Gastrocnemius medialis (tissue), 4 donors: ENCODE results near the gene SLC6A18.

Source experiments
- POLR2A ChIP-seq, 2 donors: fragments of 450-650 bp; IDR thresholded peaks; one replicate each; pipeline ENCODE4 v1.6.1; 2017; ENCODE audit warnings: antibody characterized with exemption in 2 of 2, mild to moderate bottlenecking in 2 of 2, moderate library complexity in 2 of 2
- TF ChIP-seq, protein P1 (sequence below), 5 experiments: fragments of 450-650 bp in 3 of 5; fragments of 200-600 bp in 2 of 5; sonication (generic) in 2 of 5; IDR thresholded peaks in 4 of 5; conservative IDR thresholded peaks in 1 of 5; 1 replicate in 4 of 5; 2 replicates in 1 of 5; pipeline ENCODE4 v1.5.1; 2016 to 2019; ENCODE audit warnings: antibody characterized with exemption in 5 of 5, mild to moderate bottlenecking in 3 of 5, moderate library complexity in 3 of 5

DNA sequence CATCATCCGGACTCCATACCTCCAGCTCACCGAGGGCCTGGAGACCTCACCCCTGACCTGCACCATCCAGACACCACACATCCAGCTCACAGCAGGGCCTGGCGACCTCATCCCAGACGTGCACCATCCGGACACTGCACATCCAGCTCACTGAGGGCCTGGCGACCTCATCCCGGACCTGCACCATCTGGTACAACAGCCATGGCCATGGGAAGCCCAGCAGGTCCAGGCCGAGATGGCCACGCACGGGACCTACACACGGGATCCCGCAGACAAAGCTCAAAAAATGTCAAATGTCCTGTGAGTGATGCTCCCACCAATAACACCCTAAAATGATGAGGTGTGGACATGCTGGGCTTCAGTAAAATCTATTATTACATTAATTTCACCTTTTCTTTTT is 60.0 kb downstream of the SLC6A18 start:
- TF ChIP-seq, protein P1, sequence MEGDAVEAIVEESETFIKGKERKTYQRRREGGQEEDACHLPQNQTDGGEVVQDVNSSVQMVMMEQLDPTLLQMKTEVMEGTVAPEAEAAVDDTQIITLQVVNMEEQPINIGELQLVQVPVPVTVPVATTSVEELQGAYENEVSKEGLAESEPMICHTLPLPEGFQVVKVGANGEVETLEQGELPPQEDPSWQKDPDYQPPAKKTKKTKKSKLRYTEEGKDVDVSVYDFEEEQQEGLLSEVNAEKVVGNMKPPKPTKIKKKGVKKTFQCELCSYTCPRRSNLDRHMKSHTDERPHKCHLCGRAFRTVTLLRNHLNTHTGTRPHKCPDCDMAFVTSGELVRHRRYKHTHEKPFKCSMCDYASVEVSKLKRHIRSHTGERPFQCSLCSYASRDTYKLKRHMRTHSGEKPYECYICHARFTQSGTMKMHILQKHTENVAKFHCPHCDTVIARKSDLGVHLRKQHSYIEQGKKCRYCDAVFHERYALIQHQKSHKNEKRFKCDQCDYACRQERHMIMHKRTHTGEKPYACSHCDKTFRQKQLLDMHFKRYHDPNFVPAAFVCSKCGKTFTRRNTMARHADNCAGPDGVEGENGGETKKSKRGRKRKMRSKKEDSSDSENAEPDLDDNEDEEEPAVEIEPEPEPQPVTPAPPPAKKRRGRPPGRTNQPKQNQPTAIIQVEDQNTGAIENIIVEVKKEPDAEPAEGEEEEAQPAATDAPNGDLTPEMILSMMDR (IDR thresholded peaks at IDR 0.05 in 4 of 5, conservative IDR thresholded peaks at IDR 0.05 in 1 of 5), result no peak
- TF ChIP-seq POLR2A (IDR thresholded peaks at IDR 0.05), result no peak
